Prostate gland (tissue), 2 donors: ENCODE results near the gene HERC6. TPM values are rescaled to one million over a fixed set of nuclear protein-coding genes. Genes with fewer than 3 reads are reported as not detected.
"Not testable (repeated sequence)": the region's sequence is repeated elsewhere in the genome, so short reads cannot be mapped to it uniquely, and the experiment has no call there.

Experiments used
- DNase-seq: peaks from one replicate; pipeline ENCODE4 v3.0.0-alpha.2; 2019; ENCODE audit warnings: low spot score
- H3K27ac ChIP-seq, 2 donors: fragments of 200-600 bp; sonication (generic); 2 replicates each; pipeline ENCODE4 v1.5.1; 2017 to 2019
- H3K27me3 ChIP-seq: fragments of 200-600 bp; sonication (generic); replicated peaks from 2 replicates; pipeline ENCODE4 v1.5.1; 2019; ENCODE audit not compliant: insufficient read depth
- H3K36me3 ChIP-seq, 2 donors: fragments of 200-600 bp; sonication (generic); 1 replicate in 1 of 2; 2 replicates in 1 of 2; pipeline versions ENCODE4 v1.5.1 to v1.8.1; 2017 to 2019
- H3K4me1 ChIP-seq: fragments of 200-600 bp; sonication (generic); replicated peaks from 2 replicates; pipeline ENCODE4 v1.5.1; 2019
- H3K4me3 ChIP-seq, 2 donors: fragments of 200-600 bp; sonication (generic); 2 replicates each; pipeline ENCODE4 v1.5.1; 2017 to 2019
- H3K9me3 ChIP-seq: fragments of 200-600 bp; sonication (generic); 2 replicates; pipeline ENCODE4 v1.5.1; 2017
- POLR2A ChIP-seq: fragments of 450-650 bp; IDR thresholded peaks from one replicate; pipeline ENCODE4 v1.6.1; 2016; ENCODE audit warnings: antibody characterized with exemption, mild to moderate bottlenecking
- POLR2AphosphoS5 ChIP-seq: sonication (generic); formaldehyde crosslinking; IDR thresholded peaks from one replicate; pipeline ENCODE4 v1.6.1; 2017; ENCODE audit warnings: antibody characterized with exemption
- WGBS: methylation state at CpG from one replicate; pipeline ENCODE4 v1.1.5; 2018; 5-methylcytosine and 5-hydroxymethylcytosine counted together
- intact Hi-C: fragments of 100-400 bp; cut with DNase I; formaldehyde crosslinking; loops from one replicate; pipeline ENCODE4 v1.14.2; 2022
- total RNA-seq, 2 donors: library from RNA; depleted of rRNA; stranded (reverse); fragments of >200 nt; gene quantifications; one replicate each; pipeline ENCODE4 v1.1.0, GENCODE V29; 2016
- TF ChIP-seq, protein P1 (sequence below), 4 experiments: fragments of 200-600 bp in 2 of 4; fragments of 450-650 bp in 2 of 4; sonication (generic) in 2 of 4; IDR thresholded peaks; 1 replicate in 3 of 4; 2 replicates in 1 of 4; pipeline ENCODE4 v1.5.1; 2016 to 2019; ENCODE audit warnings: antibody characterized with exemption in 4 of 4, mild to moderate bottlenecking in 2 of 4, moderate library complexity in 2 of 4

HERC6 gene
- total RNA-seq, 2 donors from 2014 or later = 16.0 to 20.6 TPM

DNA sequence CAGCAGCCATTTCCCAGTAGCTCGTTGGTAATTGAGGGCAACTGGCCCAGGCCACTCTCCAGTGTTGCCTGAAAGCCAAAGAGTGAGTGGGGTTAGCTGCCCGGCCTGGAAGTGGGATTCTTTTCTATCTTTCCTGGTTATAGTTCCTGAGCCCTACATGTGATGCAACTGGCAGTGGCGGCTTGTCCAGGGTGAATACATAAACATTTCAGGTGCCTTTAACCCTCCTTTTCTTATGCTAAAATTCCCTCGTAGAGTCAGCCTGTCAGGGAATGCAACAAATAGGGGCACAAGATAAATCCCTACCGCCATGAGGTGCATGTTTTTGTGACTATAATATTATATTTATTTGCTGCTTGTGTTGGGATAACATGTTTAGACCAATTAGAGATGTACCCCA lies 64.8 kb downstream of the HERC6 start:
- intact Hi-C loops = no loop called here
- no peaks in the 10 kb centered on the region for H3K36me3 ChIP-seq
- H3K4me1 ChIP-seq = no peaks in the 10 kb centered on the region
- TF ChIP-seq POLR2A (no peak), POLR2AphosphoS5 (no peak)
- TF ChIP-seq, protein P1, sequence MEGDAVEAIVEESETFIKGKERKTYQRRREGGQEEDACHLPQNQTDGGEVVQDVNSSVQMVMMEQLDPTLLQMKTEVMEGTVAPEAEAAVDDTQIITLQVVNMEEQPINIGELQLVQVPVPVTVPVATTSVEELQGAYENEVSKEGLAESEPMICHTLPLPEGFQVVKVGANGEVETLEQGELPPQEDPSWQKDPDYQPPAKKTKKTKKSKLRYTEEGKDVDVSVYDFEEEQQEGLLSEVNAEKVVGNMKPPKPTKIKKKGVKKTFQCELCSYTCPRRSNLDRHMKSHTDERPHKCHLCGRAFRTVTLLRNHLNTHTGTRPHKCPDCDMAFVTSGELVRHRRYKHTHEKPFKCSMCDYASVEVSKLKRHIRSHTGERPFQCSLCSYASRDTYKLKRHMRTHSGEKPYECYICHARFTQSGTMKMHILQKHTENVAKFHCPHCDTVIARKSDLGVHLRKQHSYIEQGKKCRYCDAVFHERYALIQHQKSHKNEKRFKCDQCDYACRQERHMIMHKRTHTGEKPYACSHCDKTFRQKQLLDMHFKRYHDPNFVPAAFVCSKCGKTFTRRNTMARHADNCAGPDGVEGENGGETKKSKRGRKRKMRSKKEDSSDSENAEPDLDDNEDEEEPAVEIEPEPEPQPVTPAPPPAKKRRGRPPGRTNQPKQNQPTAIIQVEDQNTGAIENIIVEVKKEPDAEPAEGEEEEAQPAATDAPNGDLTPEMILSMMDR (IDR thresholded peaks at IDR 0.05) = no peak
- no peak for DNase-seq
- H3K27me3 ChIP-seq = no peaks in the 10 kb centered on the region
- no peaks in the 10 kb centered on the region for H3K9me3 ChIP-seq
- WGBS = 93% methylated on average over 5 of the region's 5 CpGs
- H3K27ac ChIP-seq = no peak overlapping the region
- H3K4me3 ChIP-seq = no peak overlapping the region

DNA sequence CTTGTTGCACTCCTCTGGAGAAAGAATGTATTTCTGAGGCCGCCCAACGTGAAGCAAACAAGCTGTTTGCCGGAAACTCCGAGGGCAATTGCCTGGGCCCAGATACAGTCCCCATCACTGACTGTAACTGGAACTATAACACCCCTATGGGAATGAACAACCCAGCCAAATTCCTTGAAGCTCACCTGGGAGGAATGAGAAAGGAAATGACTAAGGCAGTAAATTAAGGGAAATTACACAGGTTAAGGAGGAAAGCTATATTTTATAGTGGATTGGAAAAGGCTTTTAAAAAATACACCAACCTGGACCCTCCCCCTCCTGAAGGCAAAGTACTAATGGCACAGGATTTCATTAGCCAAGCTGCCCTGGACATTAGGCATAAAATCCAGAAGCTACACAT lies 66.6 kb downstream of the HERC6 start:
- TF ChIP-seq POLR2AphosphoS5 (no peak), POLR2A (no peak)
- TF ChIP-seq, protein P1 (IDR thresholded peaks at IDR 0.05) = no peak
- Histone ChIP-seq H3K4me1 (no peaks in the 10 kb centered on the region), H3K27ac (no peak overlapping the region), H3K27me3 (no peaks in the 10 kb centered on the region), H3K36me3 (no peaks in the 10 kb centered on the region), H3K4me3 (no peak overlapping the region), H3K9me3 (no peaks in the 10 kb centered on the region)
- 80% methylated on average over 4 of the region's 4 CpGs for WGBS
- intact Hi-C loops = no loop called here
- no peak for DNase-seq

DNA sequence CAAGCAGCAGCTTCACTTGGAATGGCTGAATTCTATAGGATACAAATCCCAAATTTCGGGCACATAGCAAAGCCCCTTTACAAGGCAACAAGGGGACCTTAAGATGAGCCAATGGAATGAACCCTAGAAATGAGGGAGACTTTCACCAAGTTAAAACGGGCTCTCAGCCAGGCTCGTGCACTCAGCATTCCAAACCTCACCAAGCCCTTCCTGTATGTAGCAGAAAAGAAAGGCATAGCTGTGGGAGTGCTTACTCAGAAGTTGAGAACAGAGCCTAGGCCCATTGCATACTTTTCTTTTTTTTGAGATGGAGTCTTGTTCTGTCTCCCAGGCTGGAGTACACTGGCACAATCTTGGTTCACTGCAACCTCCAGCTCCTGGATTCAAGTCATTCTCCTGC lies 67.5 kb downstream of the HERC6 start:
- H3K4me3 ChIP-seq = no peak overlapping the region
- DNase-seq = no peak
- TF ChIP-seq POLR2AphosphoS5 (no peak), POLR2A (no peak)
- TF ChIP-seq, protein P1 (IDR thresholded peaks at IDR 0.05) = no peak
- no peaks in the 10 kb centered on the region for H3K27me3 ChIP-seq
- no peak overlapping the region for H3K27ac ChIP-seq
- H3K9me3 ChIP-seq = no peaks in the 10 kb centered on the region
- 64% methylated on average over 3 of the region's 3 CpGs for WGBS
- H3K36me3 ChIP-seq = no peaks in the 10 kb centered on the region
- H3K4me1 ChIP-seq = no peaks in the 10 kb centered on the region
- intact Hi-C loops = no loop called here

DNA sequence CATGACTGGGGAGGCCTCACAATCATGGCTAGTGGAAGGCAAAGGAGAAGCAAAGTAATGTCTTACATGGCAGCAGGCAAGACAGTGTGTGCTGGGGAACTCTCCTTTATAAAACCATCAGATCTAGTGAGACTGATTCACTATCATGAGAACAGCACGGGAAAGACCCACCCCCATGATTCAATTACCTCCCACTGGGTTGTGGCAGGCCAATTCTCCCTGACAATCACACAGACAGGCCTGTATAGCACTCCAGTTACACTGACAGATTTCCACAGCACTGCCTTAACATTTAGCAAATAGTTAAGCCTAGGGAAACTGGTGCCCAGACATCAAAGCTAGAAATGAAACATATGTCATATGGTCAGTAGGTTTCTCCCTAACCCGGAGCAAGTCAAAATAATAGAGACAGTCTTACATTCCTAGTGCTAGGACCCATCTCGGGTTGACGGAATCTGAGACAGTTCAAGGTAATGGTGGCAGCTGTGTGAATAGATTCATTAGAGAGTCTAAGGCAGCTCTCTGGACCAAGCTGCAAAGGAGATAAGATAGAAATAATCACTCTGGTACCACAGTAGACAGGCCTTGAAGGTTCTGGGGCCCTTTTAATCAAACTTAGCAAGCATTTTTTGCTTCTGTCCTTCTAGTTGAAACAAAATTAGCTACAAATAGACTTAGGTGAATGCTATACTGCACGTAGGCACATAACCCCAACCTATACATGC lies 68.9 kb downstream of the HERC6 start:
- Histone ChIP-seq H3K4me3 (no peak overlapping the region), H3K36me3 (no peaks in the 10 kb centered on the region), H3K9me3 (no peaks in the 10 kb centered on the region), H3K4me1 (no peaks in the 10 kb centered on the region), H3K27ac (no peak overlapping the region), H3K27me3 (no peaks in the 10 kb centered on the region)
- 72% methylated on average over 5 of the region's 5 CpGs for WGBS
- no peak for DNase-seq
- intact Hi-C loops = no loop called here
- TF ChIP-seq POLR2A (no peak), POLR2AphosphoS5 (no peak)
- TF ChIP-seq, protein P1 (IDR thresholded peaks at IDR 0.05) = no peak

DNA sequence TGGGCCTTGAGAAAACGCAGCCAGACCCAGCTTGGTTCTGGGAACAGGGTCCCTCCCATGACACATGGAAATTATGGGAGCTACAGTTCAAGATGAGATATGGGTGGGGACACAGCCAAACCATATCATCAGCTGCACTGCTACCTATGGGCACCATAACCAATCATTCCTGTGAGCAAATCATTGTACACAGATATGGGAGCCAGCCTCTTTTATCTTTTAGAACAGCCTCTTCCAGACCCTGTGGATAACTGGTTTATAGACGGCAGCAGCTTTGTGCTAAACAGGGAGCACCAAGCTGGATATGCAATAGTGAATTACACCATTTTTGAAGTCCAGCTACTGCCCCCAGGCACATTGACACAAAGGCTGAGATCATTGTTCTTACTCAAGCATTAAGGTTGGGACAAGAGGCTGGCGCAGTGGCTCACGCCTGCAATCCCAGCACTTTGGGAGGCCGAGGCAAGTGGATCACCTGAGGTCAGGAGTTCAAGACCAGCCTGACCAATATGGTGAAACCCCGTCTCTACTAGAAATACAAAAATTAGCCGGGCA lies 69.6 kb downstream of the HERC6 start:
- H3K4me1 ChIP-seq, H3K4me3 ChIP-seq, H3K27me3 ChIP-seq, H3K27ac ChIP-seq, H3K36me3 ChIP-seq, H3K9me3 ChIP-seq, DNase-seq, intact Hi-C loops: not testable (repeated sequence)
- 98% methylated on average over 7 of the region's 7 CpGs for WGBS
